GM03348 (cell line): Measurements from ENCODE around the gene SLC20A1.
"Not testable (repeated sequence)": the region's sequence is repeated elsewhere in the genome, so short reads cannot be mapped to it uniquely, and the experiment has no call there.

Source experiments
- DNase-seq: peaks from one replicate; pipeline ENCODE4 v3.0.0; 2012; ENCODE audit warnings: low spot score

SLC20A1 gene

GRCh38 chr2:112683550-112684414 is 38.0 kb downstream of the SLC20A1 start:
- no peak for DNase-seq

DNA sequence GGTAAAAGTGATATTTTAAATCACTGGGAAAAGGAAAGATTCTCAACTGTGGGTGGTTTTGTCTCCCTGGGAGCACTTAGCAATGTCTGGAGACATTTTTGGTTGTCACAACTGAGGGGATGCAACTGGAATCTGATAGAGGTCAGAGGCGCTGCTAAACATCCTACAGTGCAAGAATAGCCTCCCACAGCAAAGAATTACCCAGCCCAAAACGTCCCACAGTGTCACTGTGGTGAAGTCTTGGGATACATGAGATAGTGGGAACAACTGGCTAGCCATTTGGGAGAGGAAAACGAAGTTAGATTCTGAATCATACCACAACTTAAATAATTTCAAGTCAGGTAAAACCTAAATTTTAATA is 38.7 kb downstream of the SLC20A1 start:
- no peak for DNase-seq

DNA sequence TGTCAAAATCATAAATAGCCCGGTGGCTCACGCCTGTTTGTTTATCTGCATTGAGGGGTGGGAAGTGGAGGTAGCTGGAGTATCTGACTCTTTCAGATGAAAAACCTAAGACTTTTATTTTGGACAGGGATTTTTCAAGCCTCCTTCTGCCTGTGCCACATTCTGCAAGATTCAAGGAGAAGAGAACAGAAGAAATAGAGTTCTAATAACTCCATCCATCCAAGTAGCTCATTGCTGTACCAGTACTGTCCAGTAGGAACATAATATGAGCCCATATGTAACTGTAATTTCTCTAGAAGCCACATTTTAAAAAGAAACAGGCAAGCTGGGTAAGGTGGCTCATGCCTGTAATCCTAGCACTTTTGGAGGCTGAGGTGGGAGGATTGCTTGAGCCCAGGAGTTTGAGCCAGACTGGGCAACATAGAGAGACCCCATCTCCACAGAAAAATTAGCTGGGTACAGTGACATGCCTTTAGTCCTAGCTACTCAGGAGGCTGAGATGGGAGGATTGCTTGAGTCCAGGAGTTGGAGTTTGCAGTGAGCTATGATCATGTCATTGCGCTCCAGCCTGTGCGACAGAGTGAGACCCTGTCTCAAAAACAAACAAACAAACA is 39.6 kb downstream of the SLC20A1 start:
- no peak for DNase-seq

- no peak for DNase-seq
These were observed 40.8 kb downstream of the SLC20A1 start for GRCh38 chr2:112686348-112687217.

- DNase-seq: no peak
These were observed 41.8 kb downstream of the SLC20A1 start for GRCh38 chr2:112687522-112687921.

- DNase-seq: no peak
These were observed 42.5 kb downstream of the SLC20A1 start for GRCh38 chr2:112688086-112688880.

GRCh38 chr2:112690853-112691401 is 45.2 kb downstream of the SLC20A1 start:
- DNase-seq: peak; percentile 59

DNA sequence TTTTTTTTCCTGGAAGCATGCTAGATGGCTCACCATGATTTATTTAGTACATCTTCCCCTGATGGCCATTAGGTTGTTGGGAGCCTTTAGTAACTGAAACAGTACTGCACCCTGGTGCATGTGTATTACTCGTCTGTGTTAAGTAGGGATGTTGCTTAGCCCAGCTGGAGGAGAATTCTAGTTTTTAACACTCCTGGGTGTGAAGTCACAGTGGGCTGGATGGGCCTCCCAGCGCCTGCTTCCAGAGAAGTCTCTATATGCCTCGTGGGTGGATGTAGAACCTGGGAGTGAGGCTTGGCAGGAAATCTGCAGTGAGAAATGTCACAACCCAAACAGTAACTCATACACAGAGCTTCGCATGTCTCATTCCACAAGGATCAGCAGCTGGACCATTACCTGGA is 46.1 kb downstream of the SLC20A1 start:
- DNase-seq: no peak

- peak; percentile 92 for DNase-seq
These were observed 46.8 kb downstream of the SLC20A1 start for GRCh38 chr2:112692495-112692911.

- DNase-seq: no peak
These were observed 47.2 kb downstream of the SLC20A1 start for GRCh38 chr2:112692918-112693317.

DNA sequence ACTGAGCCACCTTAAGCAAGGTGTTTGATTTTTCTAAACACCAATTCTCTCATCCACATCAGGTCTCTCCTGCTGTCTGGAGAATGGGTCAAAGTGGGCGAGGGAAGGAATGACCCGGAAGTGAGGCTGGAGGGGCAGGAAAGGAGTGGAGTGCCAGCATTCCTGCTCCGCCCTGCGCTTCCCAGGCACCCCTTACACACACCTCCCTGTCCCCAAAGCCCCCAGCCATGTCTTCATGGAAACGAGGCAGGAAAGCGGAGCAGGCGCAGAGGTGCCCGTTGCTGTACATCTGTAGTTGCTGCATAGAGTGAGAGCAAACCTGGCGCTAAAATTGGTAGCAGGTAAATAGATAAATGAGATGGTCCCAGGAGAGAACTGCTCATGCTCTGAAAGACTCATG is 47.9 kb downstream of the SLC20A1 start:
- DNase-seq: no peak

DNA sequence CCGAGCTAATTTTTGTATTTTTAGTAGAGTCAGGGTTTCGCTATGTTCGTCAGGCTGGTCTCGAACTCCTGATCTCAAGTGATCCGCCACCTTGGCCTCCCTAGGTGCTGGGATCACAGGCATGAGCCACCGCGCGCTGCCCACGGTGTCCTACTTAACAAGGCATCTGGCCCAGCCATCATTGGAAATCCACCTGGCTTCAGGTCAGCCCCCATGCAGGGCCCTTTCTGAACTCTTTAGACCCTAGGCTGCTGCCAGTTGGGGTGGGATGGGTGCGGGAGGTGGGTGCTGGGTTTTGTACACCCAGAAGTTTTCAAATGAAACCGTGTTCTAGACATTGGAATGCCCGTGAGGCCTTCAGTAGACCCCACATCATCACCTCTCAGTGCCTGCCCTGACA is 48.4 kb downstream of the SLC20A1 start:
- no peak for DNase-seq

DNA sequence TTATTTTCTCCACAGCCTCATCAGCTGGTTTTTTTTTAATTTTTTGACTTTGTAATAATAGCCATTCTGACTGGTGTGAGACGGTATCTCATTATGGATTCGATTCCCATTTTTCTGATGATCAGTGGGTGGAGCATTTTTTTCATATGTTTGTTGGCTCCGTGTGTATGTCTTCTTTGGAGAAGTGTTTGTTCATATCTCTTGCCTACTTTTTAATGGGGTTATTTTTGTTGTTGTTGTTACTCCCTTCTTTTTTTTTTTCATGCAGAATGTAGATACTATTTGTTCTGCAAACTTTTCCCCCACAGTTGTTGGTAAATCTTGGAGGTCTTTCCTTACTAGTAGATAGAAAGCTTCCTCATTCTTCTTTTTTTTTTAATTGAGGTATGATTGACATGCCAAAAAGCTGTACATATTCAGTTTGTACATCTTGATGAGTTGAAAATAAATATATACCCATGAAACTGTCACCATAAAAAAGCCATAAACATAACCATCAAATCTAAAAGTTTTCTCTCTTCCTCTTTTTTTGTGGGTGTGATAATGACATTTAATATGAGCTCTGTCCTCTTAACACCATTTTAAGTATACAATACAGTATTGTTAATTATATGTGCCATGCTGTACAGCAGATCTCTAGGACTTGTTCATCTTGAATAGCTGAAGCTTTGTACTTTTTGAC is 53.2 kb downstream of the SLC20A1 start:
- no peak for DNase-seq

- DNase-seq: no peak
These were observed 54.4 kb downstream of the SLC20A1 start for GRCh38 chr2:112699984-112700667.

- no peak for DNase-seq
These were observed 55.3 kb downstream of the SLC20A1 start for GRCh38 chr2:112701052-112701451.

GRCh38 chr2:112703684-112704083 is 57.9 kb downstream of the SLC20A1 start:
- DNase-seq: no peak

DNA sequence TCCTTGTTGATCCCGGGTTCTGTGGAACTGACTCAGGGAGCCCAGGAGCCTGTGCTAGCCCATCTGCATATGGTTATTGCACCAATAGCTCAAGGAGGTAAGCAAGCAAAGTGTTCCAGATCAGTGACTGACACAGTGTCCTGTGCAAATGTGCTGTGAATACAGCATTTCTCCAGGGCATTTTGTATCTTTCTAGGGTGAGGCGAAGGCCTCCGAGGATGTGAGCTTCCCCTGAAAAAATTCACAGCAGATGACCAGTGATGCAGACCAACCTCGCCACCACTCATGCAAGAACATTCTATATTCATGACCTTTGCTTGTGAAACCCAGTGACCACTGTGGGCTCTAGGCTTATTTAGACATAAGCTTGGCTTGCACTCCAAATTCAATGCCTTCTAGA is 59.8 kb downstream of the SLC20A1 start:
- no peak for DNase-seq

GRCh38 chr2:112706170-112706664 is 60.5 kb downstream of the SLC20A1 start:
- DNase-seq: peak; percentile 13

DNA sequence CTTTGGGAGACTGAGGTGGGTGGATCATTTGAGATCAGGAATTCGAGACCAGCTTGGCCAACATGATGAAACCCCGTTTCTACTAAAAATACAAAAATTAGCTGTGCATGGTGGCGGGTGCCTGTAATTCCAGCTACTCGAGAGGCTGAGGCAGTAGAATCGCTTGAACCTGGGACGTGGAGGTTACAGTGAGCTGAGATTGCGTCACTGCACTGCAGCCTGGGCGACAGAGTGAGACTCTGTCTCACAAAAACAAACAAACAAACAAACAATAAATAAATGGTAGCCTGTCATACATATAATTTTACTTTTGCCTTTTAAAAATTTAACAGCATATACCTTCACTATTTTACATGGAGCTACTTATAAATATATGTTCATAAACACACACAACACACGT is 61.2 kb downstream of the SLC20A1 start:
- not testable (repeated sequence) for DNase-seq

DNA sequence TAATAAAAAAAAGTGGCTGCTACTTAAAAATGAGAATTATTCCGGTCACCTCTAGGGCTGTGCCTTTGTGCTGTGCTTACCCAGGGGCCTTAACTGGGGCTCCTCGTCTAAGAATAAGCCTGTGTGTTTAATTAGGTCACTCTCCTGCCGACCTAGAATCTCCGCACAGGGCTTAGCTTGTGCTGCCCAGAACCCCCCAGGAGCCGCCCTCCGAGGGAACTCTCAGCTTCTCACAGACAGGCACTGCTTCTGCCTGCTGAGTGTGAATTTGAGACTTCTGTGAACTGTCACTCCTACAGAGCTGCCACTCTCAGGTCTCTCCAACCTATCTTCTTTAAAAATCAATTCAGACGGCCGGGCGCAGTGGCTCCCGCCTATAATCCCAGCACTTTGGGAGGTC is 63.2 kb downstream of the SLC20A1 start:
- DNase-seq: no peak
